HCT116 (cell line): ENCODE measurements around the gene PPP2R1B. TPM values are rescaled to one million over a fixed set of nuclear protein-coding genes. Genes with fewer than 3 reads are reported as not detected.

ENCODE experiments used
- ATAC-seq: fragments of 200-7000 bp; cut with Tn5 transposase; 2 replicates; pipeline ENCODE4 v1.9.1; 2020; ENCODE audit warnings: mild to moderate bottlenecking, moderate library complexity
- BruUV-seq: library from RNA; stranded (reverse); fragments of 400-500 nt; replicated peaks from 2 replicates; lab custom pipeline; 2021; lab: Mats Ljungman, UMichigan
- CTCF ChIA-PET: fragments of 300-600 bp; sonication (Branson Sonifier 250); formaldehyde crosslinking; loops from one replicate; lab custom pipeline; 2021; ENCODE audit warnings: antibody characterized with exemption; lab: Charles Lee
- POLR2A ChIA-PET: fragments of 300-600, 350-600 bp; sonication (Branson Sonifier 250); formaldehyde crosslinking; loops from one replicate; lab custom pipeline; 2021; ENCODE audit warnings: antibody characterized with exemption; lab: Charles Lee
- RAD21 ChIA-PET, 2 experiments: fragments of 300-600 bp; sonication (Branson Sonifier 250); formaldehyde crosslinking; loops; one replicate each; lab custom pipeline; 2023; ENCODE audit warnings: low total read pairs in 2 of 2; ENCODE audit not compliant: uncharacterized antibody in 2 of 2, unreplicated experiment in 2 of 2, low non-redundant PET in 1 of 2; lab: Charles Lee
- DNase-seq: peaks from one replicate; pipeline ENCODE4 v3.0.0-alpha.2; 2010; ENCODE audit warnings: low read depth, low spot score
- H2AFZ ChIP-seq: fragments of 200-600 bp; shearing (Covaris generic), sonication (generic); 2 replicates; pipeline ENCODE4 v1.6.1; 2017; ENCODE audit warnings: low read depth, mixed run types, mixed read lengths, antibody characterized with exemption, low read length; ENCODE audit not compliant: poor library complexity, severe bottlenecking
- H3K27ac ChIP-seq: 2 replicates; pipeline ENCODE4 v1.5.1; 2012; ENCODE audit warnings: low read depth, low read length
- H3K27me3 ChIP-seq: fragments of 200-600 bp; sonication (generic); 2 replicates; pipeline ENCODE4 v1.6.1; 2016; ENCODE audit warnings: mixed run types, low read length, mixed read lengths; ENCODE audit not compliant: insufficient read depth
- H3K36me3 ChIP-seq, 2 experiments: fragments of 200-500 bp in 1 of 2; fragments of 200-600 bp in 1 of 2; sonication (Bioruptor generic) in 1 of 2; sonication (generic) in 1 of 2; 2 replicates each; pipeline versions ENCODE4 v1.5.1 to v1.6.1; 2014 to 2016; ENCODE audit warnings: low read length in 2 of 2, inconsistent platforms in 1 of 2, mixed read lengths in 1 of 2, mixed run types in 1 of 2; ENCODE audit not compliant: insufficient read depth in 2 of 2, control insufficient read depth in 1 of 2
- H3K4me1 ChIP-seq, 2 experiments: fragments of 200-600 bp in 1 of 2; sonication (generic) in 1 of 2; 2 replicates each; pipeline versions ENCODE4 v1.5.1 to v1.6.1; 2012 to 2017; ENCODE audit warnings: low read length in 2 of 2, inconsistent platforms in 1 of 2, mild to moderate bottlenecking in 1 of 2, mixed read lengths in 1 of 2, mixed run types in 1 of 2, moderate library complexity in 1 of 2; ENCODE audit not compliant: insufficient read depth in 2 of 2, control insufficient read depth in 1 of 2
- H3K4me2 ChIP-seq: fragments of 200-600 bp; sonication (generic); 2 replicates; pipeline ENCODE4 v1.6.1; 2017; ENCODE audit warnings: mixed run types, low read length, mixed read lengths
- H3K4me3 ChIP-seq, 2 experiments: fragments of 200-600 bp in 1 of 2; sonication (generic) in 1 of 2; replicated peaks in 1 of 2; 2 replicates each; pipeline ENCODE4 v1.5.1; 2011 to 2016; ENCODE audit warnings: low read length in 2 of 2, control low read depth in 1 of 2, low read depth in 1 of 2, mild to moderate bottlenecking in 1 of 2, mixed read lengths in 1 of 2, mixed run types in 1 of 2
- H3K79me2 ChIP-seq: fragments of 200-600 bp; sonication (generic); 2 replicates; pipeline ENCODE4 v1.6.1; 2017; ENCODE audit warnings: mild to moderate bottlenecking, mixed run types, low read length, moderate library complexity, mixed read lengths; ENCODE audit not compliant: insufficient read depth
- H3K9ac ChIP-seq: fragments of 200-600 bp; sonication (generic); 2 replicates; pipeline ENCODE4 v1.6.1; 2016; ENCODE audit warnings: low read length, mixed read lengths
- H3K9me2 ChIP-seq: fragments of 200-600 bp; sonication (generic), shearing (Covaris generic); 2 replicates; pipeline ENCODE4 v1.6.1; 2017; ENCODE audit warnings: mixed run types, mild to moderate bottlenecking, moderate library complexity; ENCODE audit not compliant: insufficient read depth
- H3K9me3 ChIP-seq, 2 experiments: fragments of 200-500 bp in 1 of 2; fragments of 200-600 bp in 1 of 2; sonication (Bioruptor generic) in 1 of 2; sonication (generic) in 1 of 2; 2 replicates each; pipeline ENCODE4 v1.6.1; 2014 to 2017; ENCODE audit warnings: low read length in 2 of 2, mixed read lengths in 2 of 2, inconsistent platforms in 1 of 2, low read depth in 1 of 2, mild to moderate bottlenecking in 1 of 2, mixed run types in 1 of 2, moderate library complexity in 1 of 2; ENCODE audit not compliant: control insufficient read depth in 1 of 2, insufficient read depth in 1 of 2
- H4K20me1 ChIP-seq: fragments of 200-600 bp; sonication (generic), shearing (Covaris generic); 2 replicates; pipeline ENCODE4 v1.6.1; 2017; ENCODE audit warnings: mixed run types, mild to moderate bottlenecking, moderate library complexity; ENCODE audit not compliant: insufficient read depth
- ELF1 ChIP-seq: IDR thresholded peaks from 2 replicates; pipeline ENCODE4 v1.6.1; 2012; ENCODE audit warnings: low read depth, borderline replicate concordance
- EZH2 ChIP-seq: fragments of 200-600 bp; sonication (generic); IDR thresholded peaks from 2 replicates; pipeline ENCODE4 v1.6.1; 2017; ENCODE audit warnings: antibody characterized with exemption, mixed run types
- EZH2phosphoT487 ChIP-seq: fragments of 200-600 bp; IDR thresholded peaks from 2 replicates; pipeline ENCODE4 v1.6.1; 2018; ENCODE audit warnings: antibody characterized with exemption, borderline replicate concordance
- JUND ChIP-seq: IDR thresholded peaks from 2 replicates; pipeline ENCODE4 v1.6.1; 2012
- POLR2AphosphoS5 ChIP-seq: IDR thresholded peaks from 2 replicates; pipeline ENCODE4 v1.6.1; 2011; ENCODE audit warnings: mild to moderate bottlenecking, low read depth, low read length, moderate library complexity
- REST ChIP-seq: IDR thresholded peaks from 2 replicates; pipeline ENCODE4 v1.6.1; 2012; ENCODE audit warnings: low read depth
- SRF ChIP-seq: IDR thresholded peaks from 2 replicates; pipeline ENCODE4 v1.6.1; 2012; ENCODE audit warnings: low read depth
- TCF7L2 ChIP-seq: IDR thresholded peaks from 2 replicates; pipeline ENCODE4 v1.7.0; 2011; ENCODE audit warnings: borderline replicate concordance, inconsistent platforms; ENCODE audit not compliant: insufficient read depth, insufficient read length; ENCODE audit errors: extremely low read depth
- YY1 ChIP-seq: IDR thresholded peaks from 2 replicates; pipeline ENCODE4 v1.6.1; 2011; ENCODE audit warnings: low read length, low read depth, moderate library complexity, mild to moderate bottlenecking; ENCODE audit not compliant: insufficient replicate concordance; ENCODE audit errors: extremely low read depth
- ZFX ChIP-seq: fragments of 450-650 bp; IDR thresholded peaks from 2 replicates; pipeline ENCODE4 v1.6.1; 2017
- intact Hi-C: fragments of 100-400 bp; cut with micrococcal nuclease; formaldehyde crosslinking; loops from 2 replicates; pipeline ENCODE4 v1.10.0; 2022
- total RNA-seq: library from RNA; stranded (reverse); gene quantifications from one replicate; pipeline ENCODE4 v1.2.1, GENCODE V29; 2021; ENCODE audit not compliant: unreplicated experiment

Gene PPP2R1B
- total RNA-seq, 1 experiment from 2014 or later, result 24.9 TPM

- Histone ChIP-seq H3K79me2 (no peaks in the 10 kb centered on the region), H3K4me1 (no peaks in the 10 kb centered on the region), H3K9me3 (no peaks in the 10 kb centered on the region), H4K20me1 (no peaks in the 10 kb centered on the region), H3K4me3 (no peak overlapping the region), H3K36me3 (0 out of 4 replicates have a peak, but pooled peaks cover 0 to 4% of the 10 kb centered on the region in 2 experiments), H3K9ac (no peak overlapping the region), H3K27me3 (no peaks in the 10 kb centered on the region)
- RAD21 ChIA-PET, result no interaction called here
- no peak for DNase-seq
- no TSS peak for BruUV-seq
- TF ChIP-seq POLR2AphosphoS5, result no peak
- no peak for TF ChIP-seq JUND
- no peak for TF ChIP-seq EZH2
- TF ChIP-seq TCF7L2, result no peak
- TF ChIP-seq EZH2phosphoT487, result no peak
- TF ChIP-seq SRF, result no peak
- TF ChIP-seq, all 23 proteins: peak for 0
- no peak overlapping the region for H2AFZ ChIP-seq
- ATAC-seq, result no peak
- H3K27ac ChIP-seq, result no peak overlapping the region
- intact Hi-C loops, result loop anchor here (10.0 kb wide), 1 partner anchor 63 kb away; no protein-coding TSS in a partner anchor
- H3K4me2 ChIP-seq, result no peak overlapping the region
- ChIA-PET POLR2A (no interaction called here), CTCF (interaction anchor here (0.7 kb wide), 1 partner anchor 84 kb away, joined by 4 read pairs; no protein-coding TSS in a partner anchor)
- H3K9me2 ChIP-seq, result no peaks in the 10 kb centered on the region
These were observed 78.2 kb downstream of the PPP2R1B start for GRCh38 chr11:111688013-111688412.

DNA sequence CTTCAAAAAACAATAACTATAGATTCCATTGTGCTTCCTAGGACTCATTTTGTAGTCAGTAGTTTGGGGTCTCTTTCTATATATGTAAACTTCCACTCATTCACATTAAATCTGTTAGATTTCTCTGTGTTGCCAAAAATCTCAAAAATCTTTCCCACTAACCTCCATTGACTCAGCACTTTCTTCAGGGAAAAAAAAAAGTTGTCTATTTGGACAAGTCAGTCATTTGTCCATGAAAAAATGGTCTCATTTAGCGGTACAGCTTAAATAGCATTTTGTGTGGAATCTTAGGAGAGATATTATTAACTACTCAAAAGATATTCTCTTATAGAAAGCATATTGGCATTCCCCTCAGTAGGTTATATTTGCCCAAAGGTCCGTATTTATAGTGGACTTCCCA is 81.9 kb downstream of the PPP2R1B start:
- Histone ChIP-seq H3K4me2 (no peak overlapping the region), H3K4me3 (no peak overlapping the region), H4K20me1 (no peaks in the 10 kb centered on the region), H3K9me3 (no peaks in the 10 kb centered on the region), H3K4me1 (no peaks in the 10 kb centered on the region), H3K79me2 (no peaks in the 10 kb centered on the region), H3K27me3 (no peaks in the 10 kb centered on the region), H3K36me3 (0 out of 4 replicates have a peak, but pooled peaks cover 0 to 4% of the 10 kb centered on the region in 2 experiments), H3K9ac (no peak overlapping the region), H2AFZ (no peak overlapping the region), H3K27ac (no peak overlapping the region), H3K9me2 (no peaks in the 10 kb centered on the region)
- no peak for DNase-seq
- ATAC-seq, result no peak
- CTCF ChIA-PET, result no interaction called here
- POLR2A ChIA-PET, result no interaction called here
- no TSS peak for BruUV-seq
- intact Hi-C loops, result loop anchor here (10.0 kb wide), 1 partner anchor 59 kb away; no protein-coding TSS in a partner anchor
- RAD21 ChIA-PET, result no interaction called here
- no peak for TF ChIP-seq POLR2AphosphoS5
- TF ChIP-seq TCF7L2, result no peak
- no peak for TF ChIP-seq YY1
- no peak for TF ChIP-seq JUND
- TF ChIP-seq ZFX, result no peak
- TF ChIP-seq REST, result no peak
- TF ChIP-seq ELF1, result no peak
